Measurements from ENCODE around the gene MITF.

- TF ChIP-seq POLR2A (IDR thresholded peaks at IDR 0.05) (no peak), POLR2AphosphoS5 (IDR thresholded peaks at IDR 0.05) (no peak), EP300 (IDR thresholded peaks at IDR 0.05) (no peak)
- TF ChIP-seq, protein P1, sequence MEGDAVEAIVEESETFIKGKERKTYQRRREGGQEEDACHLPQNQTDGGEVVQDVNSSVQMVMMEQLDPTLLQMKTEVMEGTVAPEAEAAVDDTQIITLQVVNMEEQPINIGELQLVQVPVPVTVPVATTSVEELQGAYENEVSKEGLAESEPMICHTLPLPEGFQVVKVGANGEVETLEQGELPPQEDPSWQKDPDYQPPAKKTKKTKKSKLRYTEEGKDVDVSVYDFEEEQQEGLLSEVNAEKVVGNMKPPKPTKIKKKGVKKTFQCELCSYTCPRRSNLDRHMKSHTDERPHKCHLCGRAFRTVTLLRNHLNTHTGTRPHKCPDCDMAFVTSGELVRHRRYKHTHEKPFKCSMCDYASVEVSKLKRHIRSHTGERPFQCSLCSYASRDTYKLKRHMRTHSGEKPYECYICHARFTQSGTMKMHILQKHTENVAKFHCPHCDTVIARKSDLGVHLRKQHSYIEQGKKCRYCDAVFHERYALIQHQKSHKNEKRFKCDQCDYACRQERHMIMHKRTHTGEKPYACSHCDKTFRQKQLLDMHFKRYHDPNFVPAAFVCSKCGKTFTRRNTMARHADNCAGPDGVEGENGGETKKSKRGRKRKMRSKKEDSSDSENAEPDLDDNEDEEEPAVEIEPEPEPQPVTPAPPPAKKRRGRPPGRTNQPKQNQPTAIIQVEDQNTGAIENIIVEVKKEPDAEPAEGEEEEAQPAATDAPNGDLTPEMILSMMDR (IDR thresholded peaks at IDR 0.05): no peak
These were observed 16.5 kb downstream of the MITF start for GRCh38 chr3:69755795-69756194.

Measured in suprapubic skin (tissue), 4 donors.